Body of pancreas (tissue), 4 donors: ENCODE measurements around the gene ITGBL1.

Experiments
- POLR2A ChIP-seq, 3 donors: fragments of 450-650 bp; IDR thresholded peaks; one replicate each; pipeline ENCODE4 v1.6.1; 2016; ENCODE audit warnings: antibody characterized with exemption in 3 of 3, mild to moderate bottlenecking in 2 of 3
- TF ChIP-seq, protein P1 (sequence below), 7 experiments: fragments of 450-650 bp in 4 of 7; fragments of 200-600 bp in 3 of 7; sonication (generic) in 3 of 7; IDR thresholded peaks; one replicate each; pipeline ENCODE4 v1.5.1; 2016 to 2019; ENCODE audit warnings: antibody characterized with exemption in 7 of 7

DNA sequence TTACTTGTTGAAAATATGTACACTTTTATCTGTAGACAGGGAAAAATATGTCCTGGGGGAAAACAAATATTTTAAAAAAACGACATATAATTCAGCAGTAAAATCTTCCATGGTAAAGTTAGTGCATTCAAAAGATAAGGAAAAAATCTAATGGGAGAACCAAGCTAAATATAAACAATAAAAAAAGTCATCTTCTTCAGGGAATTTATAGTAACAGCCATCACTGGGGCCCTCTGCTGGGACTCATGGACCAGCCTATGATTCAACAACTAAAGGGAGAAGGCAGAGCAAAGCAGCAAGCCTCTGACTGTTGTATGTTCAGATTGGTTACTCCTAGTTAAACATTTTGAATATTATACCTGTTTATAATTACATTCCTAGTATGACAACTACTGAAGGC lies 93.0 kb downstream of the ITGBL1 start:
- TF ChIP-seq, protein P1, sequence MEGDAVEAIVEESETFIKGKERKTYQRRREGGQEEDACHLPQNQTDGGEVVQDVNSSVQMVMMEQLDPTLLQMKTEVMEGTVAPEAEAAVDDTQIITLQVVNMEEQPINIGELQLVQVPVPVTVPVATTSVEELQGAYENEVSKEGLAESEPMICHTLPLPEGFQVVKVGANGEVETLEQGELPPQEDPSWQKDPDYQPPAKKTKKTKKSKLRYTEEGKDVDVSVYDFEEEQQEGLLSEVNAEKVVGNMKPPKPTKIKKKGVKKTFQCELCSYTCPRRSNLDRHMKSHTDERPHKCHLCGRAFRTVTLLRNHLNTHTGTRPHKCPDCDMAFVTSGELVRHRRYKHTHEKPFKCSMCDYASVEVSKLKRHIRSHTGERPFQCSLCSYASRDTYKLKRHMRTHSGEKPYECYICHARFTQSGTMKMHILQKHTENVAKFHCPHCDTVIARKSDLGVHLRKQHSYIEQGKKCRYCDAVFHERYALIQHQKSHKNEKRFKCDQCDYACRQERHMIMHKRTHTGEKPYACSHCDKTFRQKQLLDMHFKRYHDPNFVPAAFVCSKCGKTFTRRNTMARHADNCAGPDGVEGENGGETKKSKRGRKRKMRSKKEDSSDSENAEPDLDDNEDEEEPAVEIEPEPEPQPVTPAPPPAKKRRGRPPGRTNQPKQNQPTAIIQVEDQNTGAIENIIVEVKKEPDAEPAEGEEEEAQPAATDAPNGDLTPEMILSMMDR (IDR thresholded peaks at IDR 0.05), result no peak
- TF ChIP-seq POLR2A (IDR thresholded peaks at IDR 0.05), result no peak
